NCI-H2171 treated with DMSO at 0.1 percent for 48 hours (cell line): ENCODE measurements around the gene SH2D6.

Experiments used
- DNase-seq: peaks from one replicate; lab custom pipeline; 2025; lab: John Stamatoyannopoulos, UW

The SH2D6 gene

GRCh38 chr2:85439986-85440385 is 21.5 kb downstream of the SH2D6 start:
- no peak for DNase-seq

DNA sequence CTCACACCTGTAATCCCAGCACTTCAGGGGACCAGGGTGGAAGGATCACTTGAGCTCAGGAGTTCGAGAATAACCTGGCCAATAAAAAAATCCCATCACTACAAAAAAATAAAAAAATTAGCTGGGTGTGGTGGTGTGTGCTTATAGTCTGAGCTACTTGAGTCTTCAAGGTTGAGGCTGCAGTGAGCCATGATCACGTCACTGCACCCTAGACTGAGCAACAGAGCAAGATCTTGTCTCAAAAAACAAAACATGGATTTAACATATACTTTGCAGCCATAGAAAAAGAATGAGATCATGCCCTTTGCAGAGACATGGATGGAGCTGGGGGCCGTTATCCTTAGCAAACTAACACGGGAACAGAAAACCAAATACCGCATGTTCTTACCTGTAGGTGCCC is 22.2 kb downstream of the SH2D6 start:
- no peak for DNase-seq

- no peak for DNase-seq
These were observed 23.4 kb downstream of the SH2D6 start for GRCh38 chr2:85441864-85442263.

- no peak for DNase-seq
These were observed 26.2 kb downstream of the SH2D6 start for GRCh38 chr2:85444629-85445172.

- peak; percentile 70 for DNase-seq
These were observed 27.1 kb downstream of the SH2D6 start for GRCh38 chr2:85445316-85446295.

GRCh38 chr2:85446296-85447221 is 28.0 kb downstream of the SH2D6 start:
- peak; percentile 31 for DNase-seq

- DNase-seq: no peak
These were observed 28.7 kb downstream of the SH2D6 start for GRCh38 chr2:85447222-85447585.

DNA sequence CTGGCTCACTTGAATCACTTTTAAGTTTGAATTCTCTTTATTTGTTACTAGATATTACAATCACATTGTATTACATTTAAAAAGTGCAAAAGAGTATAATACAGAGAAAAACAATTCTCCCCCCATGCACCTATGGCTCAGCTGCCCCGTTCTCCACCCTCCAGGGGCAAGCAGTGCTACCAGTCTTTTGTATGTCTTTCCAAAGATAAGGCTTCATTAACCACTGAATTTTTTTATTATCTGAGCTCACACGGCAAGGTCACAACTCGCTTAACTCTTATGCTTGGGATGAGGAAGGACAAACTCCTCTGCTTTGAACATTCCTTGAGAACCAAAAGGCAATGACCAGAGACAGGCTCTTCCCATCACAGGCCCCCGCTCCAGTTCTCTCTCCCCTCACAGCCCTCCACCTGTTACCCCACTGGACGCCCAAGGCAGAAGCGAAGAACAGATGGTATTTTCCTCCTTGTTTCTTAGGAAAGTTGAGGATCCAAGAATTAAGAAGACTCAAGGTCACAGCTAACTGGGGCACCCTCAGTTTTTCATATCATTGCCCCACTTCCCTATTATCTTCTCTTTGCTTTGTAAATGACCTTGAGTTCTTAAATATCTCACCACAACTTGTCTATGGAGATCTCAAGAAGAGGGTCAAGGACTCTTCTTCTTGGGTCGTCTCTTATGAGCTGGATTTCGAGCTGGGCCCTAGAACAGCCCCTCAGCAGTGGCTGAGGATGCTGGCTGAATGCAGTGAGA is 30.1 kb downstream of the SH2D6 start:
- DNase-seq: peak; percentile 7

DNA sequence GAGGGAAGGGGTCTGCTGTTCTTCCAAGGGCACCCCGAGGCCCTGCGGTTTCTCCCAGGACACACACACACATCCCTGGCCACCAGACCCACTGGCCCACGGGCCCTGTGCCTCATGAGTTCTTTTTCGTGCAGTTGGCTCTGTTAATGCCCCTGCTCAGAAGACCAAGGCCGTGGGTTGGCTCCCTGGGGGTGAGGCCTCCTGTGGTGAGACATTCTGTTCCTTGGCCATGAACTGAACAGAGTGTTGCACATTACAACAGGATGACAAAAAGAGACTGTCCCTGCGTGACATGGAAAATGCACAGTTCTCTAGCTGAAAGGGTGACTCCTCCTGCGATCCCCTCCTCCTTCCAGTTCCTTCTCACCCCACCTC is 30.7 kb downstream of the SH2D6 start:
- DNase-seq: no peak

- DNase-seq: no peak
These were observed 33.7 kb downstream of the SH2D6 start for GRCh38 chr2:85452237-85452636.

GRCh38 chr2:85453571-85453970 is 35.1 kb downstream of the SH2D6 start:
- no peak for DNase-seq

DNA sequence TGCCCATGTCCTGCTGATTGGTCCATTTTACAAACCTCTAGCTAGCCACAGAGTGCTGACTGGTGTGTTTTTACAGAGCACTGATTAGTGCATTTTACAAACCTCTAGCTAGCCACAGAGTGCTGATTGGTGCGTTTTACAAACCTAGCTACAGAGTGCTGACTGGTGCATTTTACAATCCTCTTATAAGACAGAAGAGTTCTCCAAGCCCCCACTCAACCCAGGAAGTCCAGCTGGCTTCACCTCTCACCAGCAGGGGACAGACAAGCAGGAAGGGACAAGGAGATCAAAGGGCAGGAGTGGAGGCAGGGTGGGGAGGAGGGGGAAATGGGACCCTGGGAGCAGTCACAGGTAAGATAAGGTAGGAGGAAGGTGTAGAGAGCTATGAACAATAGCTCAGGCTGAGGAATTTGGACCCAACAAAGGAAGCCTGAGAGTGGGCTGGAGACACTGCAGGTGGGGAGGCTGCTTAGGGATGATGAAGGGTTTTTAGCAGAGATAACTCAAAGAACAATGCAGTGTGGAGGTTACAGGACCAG is 37.1 kb downstream of the SH2D6 start:
- DNase-seq: no peak

- no peak for DNase-seq
These were observed 38.5 kb downstream of the SH2D6 start for GRCh38 chr2:85457043-85457442.

DNA sequence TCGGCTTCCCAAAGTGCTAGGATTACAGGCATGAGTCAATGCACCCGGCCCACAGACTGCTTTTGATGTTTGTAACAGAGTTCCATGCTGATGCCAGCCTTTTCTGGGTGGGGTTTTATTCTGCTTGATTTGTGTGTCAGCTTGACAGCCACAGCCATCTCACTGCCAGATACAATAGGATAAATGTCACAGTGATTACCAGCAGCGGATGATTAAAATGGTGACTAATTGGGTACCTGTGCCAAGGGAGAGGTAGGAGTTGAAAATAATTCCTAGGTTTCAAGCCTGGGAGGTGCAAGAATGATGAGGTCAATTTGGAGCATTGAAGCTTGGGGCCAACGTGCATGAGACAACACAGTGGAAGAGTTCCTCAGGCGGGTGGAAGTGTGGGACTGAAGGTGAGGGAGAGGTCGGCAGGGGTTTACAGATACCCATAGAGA is 39.4 kb downstream of the SH2D6 start:
- DNase-seq: no peak

DNA sequence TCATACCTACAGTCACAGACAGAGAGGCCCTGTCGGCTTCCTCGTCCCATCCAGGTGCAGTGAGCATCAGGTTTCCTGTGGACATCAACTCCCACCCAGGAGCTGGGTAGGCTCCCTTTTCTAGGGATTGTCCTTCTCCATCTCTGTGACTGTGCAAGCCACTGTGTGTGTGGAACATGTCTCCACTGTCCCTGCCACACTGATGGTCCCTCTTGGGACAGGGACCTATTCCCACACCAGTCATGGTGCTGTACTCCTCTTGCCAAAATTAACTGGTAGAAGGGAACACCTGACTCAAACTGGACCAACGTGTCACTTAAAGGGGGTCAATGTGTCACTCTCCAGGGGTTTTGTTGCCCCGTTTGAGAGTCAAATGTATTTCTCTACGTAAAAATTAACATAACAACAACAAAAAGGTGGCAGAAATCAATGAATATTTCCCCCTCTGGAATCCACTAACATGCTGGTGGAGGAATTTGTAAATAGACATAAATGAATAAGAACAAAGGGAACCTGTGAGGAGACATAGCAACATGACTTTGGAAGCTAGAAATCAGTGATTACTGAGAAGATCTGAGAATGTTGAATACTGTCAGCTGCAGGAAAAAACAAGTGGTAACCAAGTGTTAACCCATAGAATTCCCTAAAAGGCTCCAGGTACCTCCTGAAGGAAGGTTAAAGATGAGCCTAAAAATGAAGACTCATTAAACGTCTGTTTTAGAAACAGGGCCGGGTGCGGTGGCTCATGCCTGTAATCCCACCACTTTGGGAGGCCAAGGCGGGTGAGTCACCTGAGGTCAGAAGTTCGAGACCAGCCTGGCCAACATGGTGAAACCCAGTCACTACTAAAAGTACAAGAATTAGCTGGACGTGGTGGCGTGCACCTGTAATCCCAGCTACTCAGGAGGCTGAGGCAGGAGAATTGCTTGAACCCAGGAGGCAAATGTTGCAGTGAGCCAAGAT is 40.4 kb downstream of the SH2D6 start:
- DNase-seq: no peak

GRCh38 chr2:85459771-85460170 is 41.3 kb downstream of the SH2D6 start:
- DNase-seq: no peak

DNA sequence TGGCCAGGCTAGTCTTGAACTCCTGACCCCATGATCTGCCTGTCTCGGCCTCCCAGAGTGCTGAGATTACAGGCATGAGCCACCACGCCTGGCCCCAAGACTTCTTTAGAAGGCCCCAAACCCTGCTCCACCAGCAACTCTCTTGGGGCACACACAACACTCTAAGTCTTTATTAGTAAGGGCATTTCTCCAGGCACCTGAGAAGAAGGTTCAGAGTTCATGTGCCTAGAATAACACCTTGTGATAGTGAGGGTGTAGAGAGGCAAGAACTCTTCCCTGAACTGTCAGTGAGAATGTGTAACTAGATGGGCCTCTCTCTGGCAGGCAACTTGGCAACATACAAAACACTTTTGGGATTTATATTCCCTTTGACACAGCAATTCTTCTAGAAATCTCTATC is 43.8 kb downstream of the SH2D6 start:
- no peak for DNase-seq

- DNase-seq: no peak
These were observed 49.7 kb downstream of the SH2D6 start for GRCh38 chr2:85468096-85468703.

DNA sequence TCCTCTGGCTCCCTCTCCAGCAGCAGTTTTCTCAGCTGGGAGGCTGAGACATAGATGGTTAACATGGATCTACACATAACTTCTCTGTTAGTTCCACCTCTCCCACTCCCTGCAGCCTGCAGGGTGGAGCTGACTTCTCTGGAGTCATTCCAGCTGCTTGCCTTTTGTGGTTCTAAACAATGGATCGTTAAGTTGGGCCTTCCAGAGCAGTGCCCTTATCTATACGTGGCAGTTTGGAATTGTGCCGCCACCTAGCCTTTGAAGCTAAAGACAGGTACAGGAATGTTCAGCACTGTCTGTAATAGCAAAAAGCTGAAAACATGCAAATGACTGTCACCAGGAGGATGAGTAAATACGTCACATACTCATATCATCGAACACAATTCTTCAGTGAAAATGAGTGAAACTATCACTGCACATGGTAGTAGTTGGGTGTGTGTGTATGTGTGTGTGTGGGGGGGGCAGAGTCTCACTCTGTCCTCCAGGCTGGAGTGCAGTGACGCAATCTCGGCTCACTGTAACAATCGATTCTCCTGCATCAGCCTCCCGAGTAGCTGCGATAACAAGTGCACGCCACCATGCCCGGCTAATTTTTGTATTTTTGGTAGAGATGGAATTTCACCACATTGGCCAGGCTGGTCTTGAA is 50.3 kb downstream of the SH2D6 start:
- no peak for DNase-seq
